ENCODE measurements around the gene URM1. TPM values are rescaled to one million over a fixed set of nuclear protein-coding genes. Genes with fewer than 3 reads are reported as not detected.
"Not testable (repeated sequence)": the region's sequence is repeated elsewhere in the genome, so short reads cannot be mapped to it uniquely, and the experiment has no call there.

The URM1 gene
- total RNA-seq (2014; rRNA removed; shearing (Covaris generic)), result 74.3 and 99.6 TPM in 2 replicates

- Histone ChIP-seq H3K36me3 (replicated peaks; ENCODE audit: control insufficient read depth, insufficient read depth, low read length) (no peaks in the 10 kb centered on the region), H3K27me3 (ENCODE audit: control insufficient read depth, insufficient read depth, low read length) (peaks cover 8% of the 10 kb centered on the region), H3K4me3 (ENCODE audit: insufficient read depth, low read depth, low read length) (peak within 1 kb of the TSS; percentile 61)
- DNase-seq, result peak; percentile 98
These were observed at the start of gene URM1 for GRCh38 chr9:128370752-128371629. Gene URM1 (plus strand): TSS chr9:128371374. CDS start chr9:128371381, 7 bp downstream.

DNA sequence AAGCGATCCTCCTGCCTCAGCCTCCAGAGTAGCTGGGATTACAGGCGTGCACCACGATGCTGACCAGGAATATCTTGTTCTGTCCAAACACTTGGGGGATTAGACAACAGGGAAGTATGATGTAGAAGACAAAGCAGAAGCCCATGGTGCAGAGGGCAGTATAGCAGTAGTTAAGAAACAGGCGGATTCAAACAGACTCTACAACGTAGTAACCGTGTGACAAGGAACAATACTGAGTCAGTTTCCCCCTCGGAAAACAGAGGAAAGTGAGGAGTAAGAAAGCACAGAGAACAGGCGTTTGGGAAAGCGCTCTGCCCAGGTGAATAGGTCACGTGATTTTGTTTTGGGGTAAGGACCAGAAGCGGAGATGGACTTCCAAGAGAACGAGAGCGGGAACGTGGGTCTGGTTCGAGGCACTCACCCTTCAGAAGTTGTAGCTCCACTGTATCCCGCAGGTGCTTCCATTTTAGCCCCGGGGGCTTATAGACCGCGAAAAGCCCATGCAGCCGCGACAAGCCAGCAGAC, 49.2 kb upstream of the URM1 start:
- Histone ChIP-seq H3K36me3 (replicated peaks; ENCODE audit: control insufficient read depth, insufficient read depth, low read length) (peaks cover 16% of the 10 kb centered on the region), H3K27me3 (ENCODE audit: control insufficient read depth, insufficient read depth, low read length) (no peaks in the 10 kb centered on the region), H3K4me3 (ENCODE audit: insufficient read depth, low read depth, low read length) (peak overlapping the region; percentile 91)
- DNase-seq, result no peak

- H3K27me3 ChIP-seq (ENCODE audit: control insufficient read depth, insufficient read depth, low read length), result no peaks in the 10 kb centered on the region
- H3K36me3 ChIP-seq (replicated peaks; ENCODE audit: control insufficient read depth, insufficient read depth, low read length), result peaks cover 10% of the 10 kb centered on the region
- peak; percentile 95 for DNase-seq
- peak within 1 kb of the TSS; percentile 91 for H3K4me3 ChIP-seq (ENCODE audit: insufficient read depth, low read depth, low read length)
These were observed 48.6 kb upstream of the URM1 start, which contains the start of the genes COQ4 and TRUB2 for GRCh38 chr9:128322404-128323211. Gene COQ4 (plus strand): TSS chr9:128322839. CDS start chr9:128322859, 20 bp downstream. Gene TRUB2 (minus strand): TSS chr9:128322447. CDS start chr9:128322408, 39 bp downstream.

DNA sequence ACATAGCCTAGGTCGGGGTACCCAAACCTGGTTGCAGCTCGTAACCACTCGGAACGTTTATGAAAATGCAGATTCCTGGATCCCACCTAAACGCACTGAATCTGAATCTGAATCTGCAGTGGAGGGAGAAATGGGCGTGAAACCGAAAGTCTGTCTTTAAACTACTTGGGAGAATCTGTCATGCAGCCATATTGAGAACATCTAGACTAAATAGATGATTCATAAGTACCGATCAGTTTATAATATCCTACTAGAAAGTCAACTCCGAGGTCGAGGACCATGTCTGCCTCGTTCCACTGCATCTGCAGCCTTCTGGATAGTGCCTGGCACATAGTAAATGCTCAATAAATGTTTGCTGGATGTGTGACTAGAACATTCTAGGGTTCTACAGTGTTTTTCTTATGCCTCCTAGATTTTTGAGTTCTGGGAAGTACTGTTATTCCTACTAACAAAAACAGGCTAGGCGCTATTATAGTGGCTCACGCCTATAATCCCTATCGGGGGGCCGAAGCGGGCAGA, 47.9 kb upstream of the URM1 start:
- Histone ChIP-seq H3K4me3 (ENCODE audit: insufficient read depth, low read depth, low read length) (peak overlapping the region; percentile 91), H3K27me3 (ENCODE audit: control insufficient read depth, insufficient read depth, low read length) (no peaks in the 10 kb centered on the region), H3K36me3 (replicated peaks; ENCODE audit: control insufficient read depth, insufficient read depth, low read length) (peaks cover 10% of the 10 kb centered on the region)
- DNase-seq, result no peak

DNA sequence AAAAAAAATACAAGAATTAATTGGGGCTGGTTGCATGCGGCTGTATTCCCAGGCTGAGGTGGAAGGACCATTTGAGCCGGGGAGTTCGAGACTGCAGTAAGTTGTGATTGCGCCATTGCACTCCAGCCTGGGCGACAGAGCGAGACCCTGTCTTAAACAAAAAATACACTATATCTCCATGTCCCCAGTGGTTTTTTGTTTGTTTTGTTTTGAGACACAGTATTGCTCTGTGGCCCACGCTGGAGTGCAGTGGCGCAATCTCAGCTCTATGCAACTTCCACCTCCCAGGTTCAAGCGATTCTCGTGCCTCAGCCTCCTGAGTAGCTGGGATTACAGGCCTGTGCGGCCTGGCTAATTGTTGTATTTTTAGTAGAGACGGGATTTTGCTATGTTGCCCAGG, 47.4 kb upstream of the URM1 start:
- H3K4me3 ChIP-seq (ENCODE audit: insufficient read depth, low read depth, low read length), result no peak overlapping the region
- DNase-seq, result no peak
- peaks cover 10% of the 10 kb centered on the region for H3K36me3 ChIP-seq (replicated peaks; ENCODE audit: control insufficient read depth, insufficient read depth, low read length)
- no peaks in the 10 kb centered on the region for H3K27me3 ChIP-seq (ENCODE audit: control insufficient read depth, insufficient read depth, low read length)

DNA sequence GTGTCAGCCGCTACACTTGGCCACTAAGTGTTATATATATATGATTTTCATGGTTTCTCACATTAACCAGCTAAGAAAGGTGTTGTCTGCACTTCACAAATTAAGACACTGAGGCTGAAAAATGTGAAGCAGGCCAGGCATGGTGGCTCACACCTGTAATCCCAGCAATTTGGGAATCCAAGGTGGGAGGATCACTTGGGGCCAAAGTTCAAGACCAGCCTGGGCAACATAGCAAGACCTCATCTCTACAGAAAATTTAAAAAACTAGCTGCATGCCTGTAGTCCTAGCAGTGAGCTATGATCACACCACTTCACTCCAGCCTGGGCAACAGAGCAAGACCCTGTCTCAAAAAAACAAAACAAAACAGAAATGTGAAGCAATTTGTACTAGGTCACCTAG, 46.8 kb upstream of the URM1 start:
- no peak for DNase-seq

GRCh38 chr9:128325629-128326028, 45.5 kb upstream of the URM1 start:
- Histone ChIP-seq H3K4me3 (ENCODE audit: insufficient read depth, low read depth, low read length) (no peak overlapping the region), H3K27me3 (ENCODE audit: control insufficient read depth, insufficient read depth, low read length) (no peaks in the 10 kb centered on the region), H3K36me3 (replicated peaks; ENCODE audit: control insufficient read depth, insufficient read depth, low read length) (peaks cover 10% of the 10 kb centered on the region)
- DNase-seq, result no peak

More for the DNA sequence above, 46.8 kb upstream of the URM1 start:
- H3K27me3 ChIP-seq (ENCODE audit: control insufficient read depth, insufficient read depth, low read length), result no peaks in the 10 kb centered on the region
- no peak overlapping the region for H3K4me3 ChIP-seq (ENCODE audit: insufficient read depth, low read depth, low read length)
- H3K36me3 ChIP-seq (replicated peaks; ENCODE audit: control insufficient read depth, insufficient read depth, low read length), result peaks cover 10% of the 10 kb centered on the region

DNA sequence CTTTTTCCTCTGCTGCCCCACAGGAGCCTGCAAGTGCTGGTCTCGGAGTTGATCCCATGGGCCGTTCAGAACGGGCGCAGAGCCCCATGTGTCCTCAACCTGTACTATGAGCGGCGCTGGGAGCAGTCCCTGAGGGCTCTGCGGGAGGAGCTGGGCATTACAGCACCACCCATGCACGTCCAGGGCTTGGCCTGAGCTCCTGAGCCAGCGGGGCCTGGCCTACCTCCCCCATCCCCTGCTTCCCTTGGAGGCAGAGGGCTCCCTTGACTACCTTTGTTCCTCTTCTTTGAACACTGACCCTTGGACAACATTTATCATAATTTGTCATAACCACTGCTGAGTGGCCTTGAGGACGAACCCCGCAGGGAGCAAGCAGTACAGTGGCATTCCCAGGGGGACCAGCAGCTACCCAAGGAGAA, 37.7 kb upstream of the URM1 start:
- no peak overlapping the region for H3K4me3 ChIP-seq (ENCODE audit: insufficient read depth, low read depth, low read length)
- DNase-seq, result no peak
- H3K36me3 ChIP-seq (replicated peaks; ENCODE audit: control insufficient read depth, insufficient read depth, low read length), result no peaks in the 10 kb centered on the region; the same call in 1 of the 2 replicates
- no peaks in the 10 kb centered on the region for H3K27me3 ChIP-seq (ENCODE audit: control insufficient read depth, insufficient read depth, low read length)

DNA sequence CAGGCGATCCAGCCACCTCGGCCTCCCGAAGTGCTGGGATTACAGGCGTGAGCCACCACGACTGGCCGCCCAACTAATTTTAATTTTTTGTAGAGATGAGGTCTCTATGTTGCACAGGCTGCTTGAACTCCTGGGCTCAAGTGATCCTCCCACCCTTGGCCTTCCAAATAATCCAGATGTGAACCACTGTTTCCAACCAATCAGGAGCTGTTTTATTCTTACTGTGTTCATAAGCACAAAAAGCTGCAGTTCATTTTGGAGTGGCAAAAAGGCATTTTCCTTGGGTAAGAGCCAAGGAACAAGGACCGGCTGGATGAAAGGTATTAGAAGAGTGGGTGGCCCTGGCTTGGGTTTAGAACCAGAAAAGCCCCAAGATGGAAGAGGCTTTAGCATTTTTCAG, 36.0 kb upstream of the URM1 start:
- no peak overlapping the region for H3K4me3 ChIP-seq (ENCODE audit: insufficient read depth, low read depth, low read length)
- DNase-seq, result no peak
- H3K36me3 ChIP-seq (replicated peaks; ENCODE audit: control insufficient read depth, insufficient read depth, low read length), result no peaks in the 10 kb centered on the region; the same call in 1 of the 2 replicates
- no peaks in the 10 kb centered on the region for H3K27me3 ChIP-seq (ENCODE audit: control insufficient read depth, insufficient read depth, low read length)

- Histone ChIP-seq H3K36me3 (replicated peaks; ENCODE audit: control insufficient read depth, insufficient read depth, low read length) (no peaks in the 10 kb centered on the region; the same call in 1 of the 2 replicates), H3K4me3 (ENCODE audit: insufficient read depth, low read depth, low read length) (no peak overlapping the region), H3K27me3 (ENCODE audit: control insufficient read depth, insufficient read depth, low read length) (no peaks in the 10 kb centered on the region)
- DNase-seq, result no peak
These were observed 35.3 kb upstream of the URM1 start for GRCh38 chr9:128335914-128336313.

GRCh38 chr9:128337936-128338335, 33.2 kb upstream of the URM1 start:
- peaks cover 3% of the 10 kb centered on the region for H3K36me3 ChIP-seq (replicated peaks; ENCODE audit: control insufficient read depth, insufficient read depth, low read length)
- no peak for DNase-seq
- no peak overlapping the region for H3K4me3 ChIP-seq (ENCODE audit: insufficient read depth, low read depth, low read length)
- no peaks in the 10 kb centered on the region for H3K27me3 ChIP-seq (ENCODE audit: control insufficient read depth, insufficient read depth, low read length)

DNA sequence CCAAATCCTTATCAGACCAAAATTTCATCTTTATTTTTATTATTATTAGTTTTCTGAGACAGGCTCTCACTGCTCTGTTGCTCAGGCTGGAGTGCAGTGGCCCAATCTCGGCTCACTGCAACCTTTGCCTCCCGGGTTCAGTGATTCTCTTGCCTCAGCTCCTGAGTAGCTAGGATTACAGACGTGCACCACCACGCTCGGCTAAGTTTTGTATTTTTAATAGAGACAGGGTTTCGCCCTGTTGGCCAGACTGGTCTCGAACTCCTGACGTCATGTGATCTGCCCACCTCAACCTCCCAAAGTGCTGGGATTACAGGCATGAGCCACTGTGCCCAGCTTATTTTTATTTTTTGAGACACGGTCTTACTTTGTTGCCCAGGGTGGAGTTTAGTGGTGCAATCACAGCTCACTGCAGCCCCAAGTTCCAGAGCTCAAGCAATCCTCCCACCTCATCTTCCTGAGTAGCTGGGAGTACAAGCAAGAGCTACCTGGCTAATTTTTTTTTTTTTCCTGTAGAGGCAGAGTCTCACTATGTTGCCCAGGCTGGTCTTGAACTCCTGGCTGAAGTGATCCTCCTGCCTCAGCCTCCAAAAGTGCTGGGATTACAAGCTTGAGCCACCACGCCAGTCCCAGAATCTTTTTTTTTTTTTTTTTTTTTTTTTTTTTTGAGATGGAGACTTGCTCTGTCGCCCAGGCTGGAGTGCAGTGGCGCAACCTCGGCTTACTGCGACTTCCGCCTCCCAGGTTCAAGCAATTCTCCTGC, 32.1 kb upstream of the URM1 start:
- not testable (repeated sequence) for H3K36me3 ChIP-seq (replicated peaks; ENCODE audit: control insufficient read depth, insufficient read depth, low read length); DNase-seq; H3K4me3 ChIP-seq (ENCODE audit: insufficient read depth, low read depth, low read length)

DNA sequence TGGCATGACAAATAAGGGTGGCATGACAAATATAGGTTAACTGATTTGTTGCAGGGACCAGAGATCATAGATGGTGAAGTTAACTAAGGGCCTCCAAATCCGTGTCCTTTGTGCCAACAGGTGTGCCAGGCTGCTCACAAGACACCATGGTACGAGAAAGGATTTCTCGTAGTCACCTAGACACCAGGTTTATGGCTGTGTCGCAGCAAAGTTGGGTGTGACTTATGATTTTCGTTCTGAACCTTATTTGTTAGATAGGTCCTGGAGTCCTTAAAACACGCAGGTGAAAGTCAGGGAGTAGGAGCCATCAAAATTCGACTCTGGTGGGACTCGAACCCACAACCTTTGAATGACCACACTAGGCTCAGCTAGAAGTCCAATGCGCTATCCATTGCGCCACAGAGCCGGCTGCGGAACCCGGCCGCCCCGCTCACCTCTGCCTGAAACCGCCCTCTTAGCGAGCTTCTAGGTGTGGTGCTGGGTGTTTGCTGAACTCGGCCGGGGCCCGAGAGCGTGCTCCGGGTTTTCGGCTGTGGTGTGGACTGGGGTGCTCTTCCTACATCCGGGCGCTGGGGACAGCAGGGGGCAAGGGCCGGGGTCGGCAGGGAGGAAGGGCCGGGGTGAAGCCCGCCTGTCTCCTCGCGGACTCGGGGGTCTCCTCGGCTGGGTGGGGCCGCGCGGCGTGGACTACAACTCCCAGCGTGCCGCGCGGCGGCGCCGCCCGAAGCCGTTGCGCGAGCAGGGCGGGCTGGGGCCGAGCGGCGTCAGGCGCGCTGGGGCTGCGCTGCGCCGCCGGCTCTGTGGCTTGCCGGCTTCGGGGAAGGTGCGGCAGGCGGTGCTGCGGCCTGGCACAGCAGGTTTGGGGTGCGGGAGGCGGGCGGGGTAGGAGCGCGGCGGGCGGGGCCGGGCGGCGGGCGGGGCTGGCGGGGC, 31.1 kb upstream of the URM1 start, which contains the start of gene SLC27A4:
SLC27A4 (plus strand) TSS at position 767 of the 930 bp plus-strand sequence. CDS start 2,606 bp downstream, outside the sequence.
- peak within 1 kb of the TSS; percentile 83 for H3K4me3 ChIP-seq (ENCODE audit: insufficient read depth, low read depth, low read length)
- peak; percentile 98 for DNase-seq
- H3K27me3 ChIP-seq (ENCODE audit: control insufficient read depth, insufficient read depth, low read length), result no peaks in the 10 kb centered on the region

More for the DNA sequence above, 32.1 kb upstream of the URM1 start:
- H3K27me3 ChIP-seq (ENCODE audit: control insufficient read depth, insufficient read depth, low read length), result not testable (repeated sequence)

More for the DNA sequence above, 31.1 kb upstream of the URM1 start, which contains the start of gene SLC27A4:
- peaks cover 9% of the 10 kb centered on the region for H3K36me3 ChIP-seq (replicated peaks; ENCODE audit: control insufficient read depth, insufficient read depth, low read length)
